WTC11 (cell line): ENCODE results near the gene SRC. TPM values are rescaled to one million over a fixed set of nuclear protein-coding genes. Genes with fewer than 3 reads are reported as not detected.

Source experiments
- ATAC-seq: fragments of 200-7000 bp; cut with Tn5 transposase; 2 replicates; pipeline ENCODE4 v1.10.0; 2021; ENCODE audit warnings: mild to moderate bottlenecking, moderate library complexity
- CTCF ChIA-PET: fragments of 300-600 bp; sonication (Branson Sonifier 250); formaldehyde crosslinking; loops from one replicate; lab custom pipeline; 2021; ENCODE audit warnings: antibody characterized with exemption; lab: Charles Lee
- POLR2A ChIA-PET: fragments of 350-600 bp; sonication (Branson Sonifier 250); formaldehyde crosslinking; loops from one replicate; lab custom pipeline; 2021; ENCODE audit warnings: antibody characterized with exemption; lab: Charles Lee
- DNase-seq: peaks from one replicate; pipeline ENCODE4 v3.0.0; 2021; ENCODE audit warnings: low spot score
- H3K27ac Mint-ChIP-seq: 2 replicates; pipeline ENCODE4 v1.8.0; 2021; ENCODE audit warnings: mixed read lengths
- H3K27me3 Mint-ChIP-seq: 2 replicates; pipeline ENCODE4 v1.8.0; 2021; ENCODE audit warnings: low read depth, mild to moderate bottlenecking, moderate library complexity, mixed read lengths
- H3K36me3 Mint-ChIP-seq: 2 replicates; pipeline ENCODE4 v1.8.0; 2021; ENCODE audit warnings: mixed read lengths
- H3K4me1 Mint-ChIP-seq: 2 replicates; pipeline ENCODE4 v1.8.0; 2022; ENCODE audit warnings: mixed read lengths
- H3K4me3 Mint-ChIP-seq: 2 replicates; pipeline ENCODE4 v1.8.0; 2021; ENCODE audit warnings: mild to moderate bottlenecking, moderate library complexity, mixed read lengths
- H3K9me3 Mint-ChIP-seq: 2 replicates; pipeline ENCODE4 v1.8.0; 2021; ENCODE audit warnings: mixed read lengths
- ATF6 ChIP-seq: sonication (generic); formaldehyde crosslinking; IDR thresholded peaks from 2 replicates; pipeline ENCODE4 v1.8.1; 2023; ENCODE audit warnings: mild to moderate bottlenecking, missing genetic modification reagents
- CREM ChIP-seq: sonication (generic); formaldehyde crosslinking; IDR thresholded peaks from 2 replicates; pipeline ENCODE4 v1.8.1; 2022; ENCODE audit warnings: mild to moderate bottlenecking, missing genetic modification reagents, moderate library complexity
- ESRRA ChIP-seq: sonication (generic); formaldehyde crosslinking; IDR thresholded peaks from 2 replicates; pipeline ENCODE4 v1.8.1; 2022; ENCODE audit warnings: mild to moderate bottlenecking, missing genetic modification reagents, borderline replicate concordance
- FOXP1 ChIP-seq: sonication (generic); formaldehyde crosslinking; IDR thresholded peaks from 2 replicates; pipeline ENCODE4 v1.8.0; 2022; ENCODE audit warnings: missing genetic modification reagents, mild to moderate bottlenecking, moderate library complexity, borderline replicate concordance
- FOXP4 ChIP-seq: sonication (generic); formaldehyde crosslinking; IDR thresholded peaks from 2 replicates; pipeline ENCODE4 v1.8.0; 2022; ENCODE audit warnings: mild to moderate bottlenecking, missing genetic modification reagents
- IRF1 ChIP-seq: sonication (generic); formaldehyde crosslinking; IDR thresholded peaks from 2 replicates; pipeline ENCODE4 v1.8.0; 2023; ENCODE audit warnings: missing genetic modification reagents
- IRF2 ChIP-seq: sonication (generic); formaldehyde crosslinking; IDR thresholded peaks from 2 replicates; pipeline ENCODE4 v1.8.0; 2022; ENCODE audit warnings: low read depth, missing genetic modification reagents, borderline replicate concordance
- JAZF1 ChIP-seq: fragments of 250-450 bp; sonication (Bioruptor Pico); IDR thresholded peaks from 2 replicates; pipeline ENCODE4 v1.9.0; 2021; ENCODE audit warnings: moderate library complexity, mild to moderate bottlenecking, inconsistent platforms
- NR2C2 ChIP-seq: sonication (generic); formaldehyde crosslinking; IDR thresholded peaks from 2 replicates; pipeline ENCODE4 v1.8.0; 2022; ENCODE audit warnings: mild to moderate bottlenecking, missing genetic modification reagents
- OVOL2 ChIP-seq: fragments of 250-450 bp; sonication (Bioruptor Pico); IDR thresholded peaks from 2 replicates; pipeline ENCODE4 v1.9.0; 2021; ENCODE audit warnings: mild to moderate bottlenecking, borderline replicate concordance
- SP1 ChIP-seq: sonication (generic); formaldehyde crosslinking; conservative IDR thresholded peaks from 2 replicates; pipeline ENCODE4 v1.8.1; 2022; ENCODE audit warnings: missing genetic modification reagents
- TEAD4 ChIP-seq: sonication (generic); formaldehyde crosslinking; IDR thresholded peaks from 2 replicates; pipeline ENCODE4 v1.8.0; 2022; ENCODE audit warnings: mild to moderate bottlenecking, missing genetic modification reagents
- ZBTB43 ChIP-seq: sonication (generic); formaldehyde crosslinking; IDR thresholded peaks from 2 replicates; pipeline ENCODE4 v1.8.1; 2023; ENCODE audit warnings: mild to moderate bottlenecking, missing genetic modification reagents
- total RNA-seq: library from RNA; stranded (reverse); gene quantifications from 3 replicates; pipeline ENCODE4 v1.2.3, GENCODE V29; 2021
- TF ChIP-seq, protein P1 (sequence below): sonication (generic); formaldehyde crosslinking; IDR thresholded peaks from 2 replicates; pipeline ENCODE4 v1.8.1; 2022; ENCODE audit warnings: low read depth, missing genetic modification reagents, borderline replicate concordance
- TF ChIP-seq, protein P2 (sequence below): sonication (generic); formaldehyde crosslinking; IDR thresholded peaks from 2 replicates; pipeline ENCODE4 v1.8.0; 2022; ENCODE audit warnings: mild to moderate bottlenecking, missing genetic modification reagents

The SRC gene
- total RNA-seq, 1 experiment from 2014 or later: 33.3 TPM

DNA sequence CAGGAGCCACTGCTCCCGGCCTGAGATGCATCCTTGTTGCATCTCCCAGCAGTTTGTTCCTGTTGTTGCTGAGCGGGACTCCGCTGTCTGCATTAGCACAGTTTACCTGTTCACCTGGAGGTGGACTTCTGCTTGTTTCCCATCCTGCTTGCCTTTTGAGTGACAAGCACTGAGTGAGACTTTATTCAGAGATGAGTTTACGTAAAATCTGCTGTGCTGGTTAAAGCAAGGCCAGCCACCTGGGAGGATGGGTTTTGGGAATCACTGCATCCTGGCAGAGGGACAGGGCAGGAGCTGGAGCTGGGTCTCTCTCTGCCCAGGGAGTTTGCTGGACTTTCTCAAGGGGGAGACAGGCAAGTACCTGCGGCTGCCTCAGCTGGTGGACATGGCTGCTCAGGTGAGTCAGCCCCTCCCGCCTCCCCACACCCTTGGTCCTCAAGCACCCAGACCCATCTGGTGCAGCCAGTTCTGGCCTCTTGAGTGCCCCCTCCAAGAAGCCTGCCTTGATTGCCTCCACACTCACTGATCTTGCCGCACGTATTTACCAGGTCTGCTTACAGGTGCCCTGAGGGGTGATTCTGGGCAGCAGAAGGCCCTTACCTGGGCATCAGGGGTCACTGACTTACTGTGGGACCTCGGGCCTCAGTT lies 55.5 kb downstream of the SRC start (continued):
- TF ChIP-seq ZBTB43 (CRISPR knock-in tag): no peak
- TF ChIP-seq, protein P1, sequence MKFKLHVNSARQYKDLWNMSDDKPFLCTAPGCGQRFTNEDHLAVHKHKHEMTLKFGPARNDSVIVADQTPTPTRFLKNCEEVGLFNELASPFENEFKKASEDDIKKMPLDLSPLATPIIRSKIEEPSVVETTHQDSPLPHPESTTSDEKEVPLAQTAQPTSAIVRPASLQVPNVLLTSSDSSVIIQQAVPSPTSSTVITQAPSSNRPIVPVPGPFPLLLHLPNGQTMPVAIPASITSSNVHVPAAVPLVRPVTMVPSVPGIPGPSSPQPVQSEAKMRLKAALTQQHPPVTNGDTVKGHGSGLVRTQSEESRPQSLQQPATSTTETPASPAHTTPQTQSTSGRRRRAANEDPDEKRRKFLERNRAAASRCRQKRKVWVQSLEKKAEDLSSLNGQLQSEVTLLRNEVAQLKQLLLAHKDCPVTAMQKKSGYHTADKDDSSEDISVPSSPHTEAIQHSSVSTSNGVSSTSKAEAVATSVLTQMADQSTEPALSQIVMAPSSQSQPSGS (CRISPR knock-in tag): no peak
- TF ChIP-seq, protein P2, sequence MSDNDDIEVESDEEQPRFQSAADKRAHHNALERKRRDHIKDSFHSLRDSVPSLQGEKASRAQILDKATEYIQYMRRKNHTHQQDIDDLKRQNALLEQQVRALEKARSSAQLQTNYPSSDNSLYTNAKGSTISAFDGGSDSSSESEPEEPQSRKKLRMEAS: no peak

DNA sequence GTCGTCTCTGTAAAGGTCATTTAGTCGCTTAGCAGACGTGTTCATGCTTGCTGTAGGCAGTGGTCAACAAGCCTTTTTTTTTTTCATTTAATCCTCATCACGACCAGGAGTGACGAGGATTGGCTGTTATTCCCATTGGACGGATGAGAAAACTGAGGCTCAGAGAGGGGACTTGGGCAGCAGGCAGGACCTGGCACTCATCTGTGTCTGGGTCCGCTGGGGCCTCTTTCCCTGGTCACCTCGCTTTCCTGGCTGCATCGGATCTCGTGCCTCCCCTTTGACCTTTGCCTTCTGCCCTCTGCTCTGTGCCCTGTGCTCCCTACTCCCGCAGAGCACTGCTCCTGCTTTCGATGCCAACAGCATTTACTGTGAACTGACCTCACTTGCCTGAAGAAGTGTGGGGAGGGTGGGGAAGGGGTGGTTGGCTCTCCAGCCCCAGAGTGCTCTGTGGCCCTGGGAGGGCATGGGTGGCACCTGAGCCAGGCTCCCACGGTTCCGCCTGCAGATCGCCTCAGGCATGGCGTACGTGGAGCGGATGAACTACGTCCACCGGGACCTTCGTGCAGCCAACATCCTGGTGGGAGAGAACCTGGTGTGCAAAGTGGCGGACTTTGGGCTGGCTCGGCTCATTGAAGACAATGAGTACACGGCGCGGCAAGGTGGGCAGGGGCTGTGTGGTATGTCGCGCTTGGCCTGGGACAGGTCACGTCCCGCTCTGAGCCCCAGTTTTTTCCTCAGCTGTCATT lies 56.2 kb downstream of the SRC start:
- H3K27ac Mint-ChIP-seq: no peak overlapping the region
- no peak for DNase-seq
- peaks cover 5% of the 10 kb centered on the region for H3K27me3 Mint-ChIP-seq
- ChIA-PET CTCF (no interaction called here), POLR2A (no interaction called here)
- TF ChIP-seq IRF2 (CRISPR knock-in tag) (no peak), OVOL2 (CRISPR knock-in tag) (no peak), FOXP4 (no peak)
- peaks cover 10% of the 10 kb centered on the region for H3K36me3 Mint-ChIP-seq
- H3K9me3 Mint-ChIP-seq: no peaks in the 10 kb centered on the region
- no peak overlapping the region for H3K4me3 Mint-ChIP-seq
- ATAC-seq: no peak
- H3K4me1 Mint-ChIP-seq: peaks cover 22% of the 10 kb centered on the region

DNA sequence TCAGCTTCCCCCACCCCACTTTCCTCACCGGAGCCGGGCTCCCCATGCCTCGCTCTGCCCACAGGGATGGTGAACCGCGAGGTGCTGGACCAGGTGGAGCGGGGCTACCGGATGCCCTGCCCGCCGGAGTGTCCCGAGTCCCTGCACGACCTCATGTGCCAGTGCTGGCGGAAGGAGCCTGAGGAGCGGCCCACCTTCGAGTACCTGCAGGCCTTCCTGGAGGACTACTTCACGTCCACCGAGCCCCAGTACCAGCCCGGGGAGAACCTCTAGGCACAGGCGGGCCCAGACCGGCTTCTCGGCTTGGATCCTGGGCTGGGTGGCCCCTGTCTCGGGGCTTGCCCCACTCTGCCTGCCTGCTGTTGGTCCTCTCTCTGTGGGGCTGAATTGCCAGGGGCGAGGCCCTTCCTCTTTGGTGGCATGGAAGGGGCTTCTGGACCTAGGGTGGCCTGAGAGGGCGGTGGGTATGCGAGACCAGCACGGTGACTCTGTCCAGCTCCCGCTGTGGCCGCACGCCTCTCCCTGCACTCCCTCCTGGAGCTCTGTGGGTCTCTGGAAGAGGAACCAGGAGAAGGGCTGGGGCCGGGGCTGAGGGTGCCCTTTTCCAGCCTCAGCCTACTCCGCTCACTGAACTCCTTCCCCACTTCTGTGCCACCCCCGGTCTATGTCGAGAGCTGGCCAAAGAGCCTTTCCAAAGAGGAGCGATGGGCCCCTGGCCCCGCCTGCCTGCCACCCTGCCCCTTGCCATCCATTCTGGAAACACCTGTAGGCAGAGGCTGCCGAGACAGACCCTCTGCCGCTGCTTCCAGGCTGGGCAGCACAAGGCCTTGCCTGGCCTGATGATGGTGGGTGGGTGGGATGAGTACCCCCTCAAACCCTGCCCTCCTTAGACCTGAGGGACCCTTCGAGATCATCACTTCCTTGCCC lies 57.4 kb downstream of the SRC start:
- CTCF ChIA-PET: interaction anchor here (0.6 kb wide), 1 partner anchor 83 kb away, joined by 4 read pairs; no protein-coding TSS in a partner anchor
- H3K4me3 Mint-ChIP-seq: no peak overlapping the region
- H3K27ac Mint-ChIP-seq: peak overlapping the region; percentile 41; the same call in 1 of the 2 replicates
- TF ChIP-seq FOXP1 (CRISPR knock-in tag) (no peak), IRF1 (no peak), ESRRA (CRISPR knock-in tag) (no peak), TEAD4 (no peak), JAZF1 (CRISPR knock-in tag) (no peak), ATF6 (CRISPR knock-in tag) (no peak), NR2C2 (no peak), CREM (no peak), FOXP4 (no peak), SP1 (CRISPR knock-in tag) (no peak)
- TF ChIP-seq, protein P1 (CRISPR knock-in tag): no peak

More for the DNA sequence above, 57.4 kb downstream of the SRC start:
- Mint-ChIP-seq H3K4me1 (peaks cover 25% of the 10 kb centered on the region), H3K36me3 (peaks cover 10% of the 10 kb centered on the region), H3K9me3 (no peaks in the 10 kb centered on the region), H3K27me3 (peaks cover 5% of the 10 kb centered on the region)
- no peak for ATAC-seq
- POLR2A ChIA-PET: no interaction called here
- DNase-seq: no peak
